MCF 10A (cell line): ENCODE measurements around the gene TMEM132D. TPM values are rescaled to one million over a fixed set of nuclear protein-coding genes. Genes with fewer than 3 reads are reported as not detected.

Experiments used
- BruUV-seq: library from RNA; stranded (reverse); fragments of 400-500 nt; replicated peaks from 2 replicates; lab custom pipeline; 2021; lab: Mats Ljungman, UMichigan
- CTCF ChIA-PET: fragments of 300-600 bp; sonication (Branson Sonifier 250); formaldehyde crosslinking; extraction: SDS; loops from one replicate; lab custom pipeline; 2021; ENCODE audit warnings: antibody characterized with exemption, inconsistent platforms; lab: Yijun Ruan, JAX
- POLR2A ChIA-PET: fragments of 300-600, 350-650 bp; sonication (Branson Sonifier 250); formaldehyde crosslinking; extraction: SDS; loops from one replicate; lab custom pipeline; 2020; ENCODE audit warnings: antibody characterized with exemption, inconsistent platforms; lab: Yijun Ruan, JAX
- DNase-seq: peaks from one replicate; pipeline ENCODE4 v3.0.0-alpha.2; 2018; ENCODE audit not compliant: unreplicated experiment
- H3K27ac Mint-ChIP-seq: one replicate; pipeline ENCODE4 v1.8.0; 2022; ENCODE audit warnings: mild to moderate bottlenecking, low read depth, mixed read lengths; ENCODE audit not compliant: unreplicated experiment
- H3K27me3 Mint-ChIP-seq: one replicate; pipeline ENCODE4 v1.8.0; 2022; ENCODE audit warnings: mixed read lengths; ENCODE audit not compliant: insufficient read depth, unreplicated experiment
- H3K36me3 Mint-ChIP-seq: one replicate; pipeline ENCODE4 v1.8.0; 2022; ENCODE audit warnings: mild to moderate bottlenecking, moderate library complexity, mixed read lengths; ENCODE audit not compliant: insufficient read depth, unreplicated experiment
- H3K4me1 Mint-ChIP-seq: one replicate; pipeline ENCODE4 v1.8.0; 2022; ENCODE audit warnings: mixed read lengths; ENCODE audit not compliant: insufficient read depth, unreplicated experiment
- H3K4me3 Mint-ChIP-seq: one replicate; pipeline ENCODE4 v1.8.0; 2022; ENCODE audit warnings: mild to moderate bottlenecking, moderate library complexity, mixed read lengths; ENCODE audit not compliant: unreplicated experiment
- H3K9me3 Mint-ChIP-seq: one replicate; pipeline ENCODE4 v1.8.0; 2022; ENCODE audit warnings: mixed read lengths; ENCODE audit not compliant: unreplicated experiment
- intact Hi-C: fragments of 100-400 bp; cut with micrococcal nuclease; formaldehyde crosslinking; loops from 2 replicates; pipeline ENCODE4 v1.14.1; 2022
- total RNA-seq: library from RNA; stranded (reverse); gene quantifications from 2 replicates; pipeline ENCODE4 v1.2.3, GENCODE V29; 2022
- TF ChIP-seq, protein P1 (sequence below): fragments of 200-600 bp; IDR thresholded peaks from one replicate; pipeline ENCODE4 v1.8.0; 2022; ENCODE audit warnings: antibody characterized with exemption, mild to moderate bottlenecking; ENCODE audit not compliant: unreplicated experiment

TMEM132D gene
- total RNA-seq, 1 experiment from 2014 or later, result not detected

DNA sequence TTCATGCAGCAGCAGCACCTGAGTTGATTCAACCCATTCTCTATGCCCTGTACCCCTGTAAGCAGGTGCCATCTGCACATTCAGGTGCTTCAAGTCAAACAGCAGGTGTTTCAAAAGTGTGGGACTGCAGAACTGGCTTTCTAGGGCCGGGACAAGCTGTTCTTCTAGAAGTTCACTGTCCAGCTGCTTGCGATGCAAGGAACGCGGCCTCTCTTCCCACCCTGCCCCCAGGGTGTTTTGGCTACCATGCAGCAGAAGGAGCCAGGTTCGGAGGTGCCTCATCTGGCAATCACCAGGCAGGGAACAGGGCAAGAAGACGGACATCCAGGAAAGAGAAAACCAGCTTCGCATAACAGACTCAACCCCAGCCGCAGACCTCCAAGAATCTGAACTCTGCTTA is 35.2 kb downstream of the TMEM132D start:
- CTCF ChIA-PET, result no interaction called here
- no peak overlapping the region for H3K27ac Mint-ChIP-seq
- H3K36me3 Mint-ChIP-seq, result no peaks in the 10 kb centered on the region
- peaks cover 9% of the 10 kb centered on the region for H3K9me3 Mint-ChIP-seq
- H3K4me1 Mint-ChIP-seq, result no peaks in the 10 kb centered on the region
- BruUV-seq, result no TSS peak
- POLR2A ChIA-PET, result interaction anchor here (0.6 kb wide), 1 partner anchor 106 kb away, joined by 3 read pairs; no protein-coding TSS in a partner anchor
- no peak overlapping the region for H3K4me3 Mint-ChIP-seq
- H3K27me3 Mint-ChIP-seq, result no peaks in the 10 kb centered on the region
- TF ChIP-seq, protein P1, sequence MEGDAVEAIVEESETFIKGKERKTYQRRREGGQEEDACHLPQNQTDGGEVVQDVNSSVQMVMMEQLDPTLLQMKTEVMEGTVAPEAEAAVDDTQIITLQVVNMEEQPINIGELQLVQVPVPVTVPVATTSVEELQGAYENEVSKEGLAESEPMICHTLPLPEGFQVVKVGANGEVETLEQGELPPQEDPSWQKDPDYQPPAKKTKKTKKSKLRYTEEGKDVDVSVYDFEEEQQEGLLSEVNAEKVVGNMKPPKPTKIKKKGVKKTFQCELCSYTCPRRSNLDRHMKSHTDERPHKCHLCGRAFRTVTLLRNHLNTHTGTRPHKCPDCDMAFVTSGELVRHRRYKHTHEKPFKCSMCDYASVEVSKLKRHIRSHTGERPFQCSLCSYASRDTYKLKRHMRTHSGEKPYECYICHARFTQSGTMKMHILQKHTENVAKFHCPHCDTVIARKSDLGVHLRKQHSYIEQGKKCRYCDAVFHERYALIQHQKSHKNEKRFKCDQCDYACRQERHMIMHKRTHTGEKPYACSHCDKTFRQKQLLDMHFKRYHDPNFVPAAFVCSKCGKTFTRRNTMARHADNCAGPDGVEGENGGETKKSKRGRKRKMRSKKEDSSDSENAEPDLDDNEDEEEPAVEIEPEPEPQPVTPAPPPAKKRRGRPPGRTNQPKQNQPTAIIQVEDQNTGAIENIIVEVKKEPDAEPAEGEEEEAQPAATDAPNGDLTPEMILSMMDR, result no peak
- intact Hi-C loops, result no loop called here
- peak; percentile 17 for DNase-seq

DNA sequence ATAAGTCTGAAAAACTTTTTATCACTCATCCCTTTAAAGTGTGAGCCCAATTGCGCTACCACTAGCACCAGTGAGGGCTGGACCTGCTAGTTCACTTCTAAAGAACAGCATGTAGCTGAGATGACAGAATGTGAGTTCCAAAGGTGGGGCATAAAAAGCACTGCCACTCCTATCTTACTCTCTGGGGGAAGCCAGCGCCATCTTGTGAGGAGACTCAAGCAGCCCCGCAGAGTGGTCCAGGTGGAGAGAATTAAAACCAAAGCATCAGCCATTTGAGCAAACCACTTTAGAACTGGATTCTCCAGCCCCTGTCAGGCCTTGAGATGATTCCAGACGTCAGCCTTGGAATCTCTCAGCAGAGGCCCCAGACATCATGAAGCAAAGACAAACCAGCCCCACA is 39.9 kb downstream of the TMEM132D start:
- TF ChIP-seq, protein P1, result no peak
- no peaks in the 10 kb centered on the region for H3K27me3 Mint-ChIP-seq
- BruUV-seq, result no TSS peak

GRCh38 chr12:129862561-129863175 is 41.2 kb downstream of the TMEM132D start:
- CTCF ChIA-PET, result interaction anchor here (1.1 to 1.5 kb wide), 2 partner anchors 12 to 21 kb away, joined by 3 to 6 read pairs; no protein-coding TSS in a partner anchor
- H3K27ac Mint-ChIP-seq, result no peak overlapping the region
- TF ChIP-seq, protein P1, result no peak
- no peak for DNase-seq
- H3K36me3 Mint-ChIP-seq, result no peaks in the 10 kb centered on the region
- no TSS peak for BruUV-seq
- H3K4me3 Mint-ChIP-seq, result no peak overlapping the region
- POLR2A ChIA-PET, result no interaction called here
- intact Hi-C loops, result no loop called here
- no peaks in the 10 kb centered on the region for H3K4me1 Mint-ChIP-seq
- no peaks in the 10 kb centered on the region for H3K27me3 Mint-ChIP-seq
- peaks cover 9% of the 10 kb centered on the region for H3K9me3 Mint-ChIP-seq

More for the DNA sequence above, 39.9 kb downstream of the TMEM132D start:
- DNase-seq, result no peak
- no peak overlapping the region for H3K27ac Mint-ChIP-seq
- no peaks in the 10 kb centered on the region for H3K36me3 Mint-ChIP-seq
- ChIA-PET POLR2A (no interaction called here), CTCF (no interaction called here)
- peaks cover 9% of the 10 kb centered on the region for H3K9me3 Mint-ChIP-seq
- H3K4me3 Mint-ChIP-seq, result no peak overlapping the region
- intact Hi-C loops, result no loop called here
- no peaks in the 10 kb centered on the region for H3K4me1 Mint-ChIP-seq

DNA sequence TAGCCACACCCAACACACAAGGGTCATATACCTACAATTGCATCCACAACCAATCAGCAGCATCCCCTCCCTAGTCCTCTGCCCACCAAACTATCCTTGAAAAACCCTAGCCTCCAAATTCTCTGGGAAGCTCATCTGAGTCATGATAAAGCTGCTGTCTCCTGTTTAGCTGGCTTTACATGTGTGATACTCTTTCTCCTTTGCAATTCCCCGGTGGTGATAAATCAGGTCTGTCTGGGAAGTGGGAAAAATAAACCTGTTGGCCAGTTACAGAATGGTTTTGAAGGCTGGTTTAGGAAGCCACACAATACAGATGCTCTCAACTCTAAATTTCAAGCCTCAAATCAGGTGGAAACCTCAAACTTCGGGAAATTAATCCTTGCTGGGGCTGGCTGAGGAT is 41.9 kb downstream of the TMEM132D start:
- Mint-ChIP-seq H3K4me1 (no peaks in the 10 kb centered on the region), H3K27me3 (no peaks in the 10 kb centered on the region), H3K36me3 (no peaks in the 10 kb centered on the region), H3K9me3 (peaks cover 9% of the 10 kb centered on the region), H3K27ac (no peak overlapping the region), H3K4me3 (no peak overlapping the region)
- intact Hi-C loops, result no loop called here
- BruUV-seq, result no TSS peak
- DNase-seq, result no peak
- CTCF ChIA-PET, result interaction anchor here (1.1 to 1.5 kb wide), 2 partner anchors 11 to 21 kb away, joined by 3 to 6 read pairs; no protein-coding TSS in a partner anchor
- POLR2A ChIA-PET, result no interaction called here
- TF ChIP-seq, protein P1, result no peak
